Diencephalon (tissue), 1 donor: ENCODE measurements around the gene LHX6. TPM values are rescaled to one million over a fixed set of nuclear protein-coding genes. Genes with fewer than 3 reads are reported as not detected.

Source experiments
- total RNA-seq: library from RNA; depleted of rRNA; stranded (reverse); fragments of >200 nt; gene quantifications from one replicate; pipeline ENCODE4 v1.2.3, GENCODE V29; 2014

The LHX6 gene
- total RNA-seq = 22.1 TPM

DNA sequence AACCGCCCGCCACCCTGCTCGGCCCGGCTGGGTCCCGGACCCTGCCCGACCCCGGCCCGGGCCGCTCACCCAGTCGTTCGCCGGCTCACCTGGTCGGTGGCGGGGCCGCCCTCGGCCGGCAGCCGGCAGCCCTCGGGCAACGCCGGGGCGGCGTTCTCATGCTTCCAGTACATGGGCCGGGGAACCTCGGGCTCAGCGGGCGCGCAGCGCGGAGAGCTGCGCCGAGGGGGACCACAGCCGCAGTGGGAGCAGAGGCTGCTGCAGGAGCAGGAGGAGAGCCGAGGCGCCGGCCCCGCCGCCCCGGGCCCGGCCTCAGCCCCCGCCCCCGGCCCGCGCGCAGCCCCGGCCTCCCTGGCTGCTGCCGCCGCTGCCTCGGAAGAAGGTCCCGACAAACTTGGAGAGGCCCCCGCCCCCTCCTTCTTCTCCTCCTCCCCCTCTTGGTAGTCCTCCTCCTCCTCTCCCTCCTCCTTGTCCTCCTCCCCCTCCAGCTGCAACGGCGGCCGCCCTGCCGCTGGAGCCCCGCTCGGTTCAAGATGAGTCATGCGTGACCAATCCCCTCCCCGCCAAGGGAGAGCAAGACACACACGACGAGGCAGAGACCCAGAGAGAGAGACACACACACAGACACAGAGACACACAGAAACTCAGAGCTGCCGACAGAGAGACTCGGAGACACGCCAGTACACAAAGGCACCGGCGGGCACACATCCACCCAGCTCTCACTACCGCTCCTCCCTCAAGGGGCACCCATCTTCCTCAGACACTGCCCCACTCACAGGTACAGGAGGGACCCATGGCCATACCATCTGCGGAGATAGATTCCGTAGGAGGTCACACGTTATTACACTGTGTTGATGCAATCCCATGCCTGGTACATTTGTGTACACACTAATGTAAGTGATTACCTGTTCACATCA is at the start of gene LHX6:
Gene LHX6, minus strand, starts transcription at position 390 of the 917 bp plus-strand sequence. Its CDS starts 217 bp downstream, at position 173.

GRCh38 chr9:122264360-122265148 is 35.8 kb upstream of the LHX6 start, which contains the start of the genes MRRF and RBM18:
Gene MRRF (plus strand): TSS chr9:122264882. CDS start chr9:122270892, 6,010 bp downstream.
Gene RBM18 (minus strand): TSS chr9:122264840. CDS start chr9:122261492, 3,348 bp downstream.

DNA sequence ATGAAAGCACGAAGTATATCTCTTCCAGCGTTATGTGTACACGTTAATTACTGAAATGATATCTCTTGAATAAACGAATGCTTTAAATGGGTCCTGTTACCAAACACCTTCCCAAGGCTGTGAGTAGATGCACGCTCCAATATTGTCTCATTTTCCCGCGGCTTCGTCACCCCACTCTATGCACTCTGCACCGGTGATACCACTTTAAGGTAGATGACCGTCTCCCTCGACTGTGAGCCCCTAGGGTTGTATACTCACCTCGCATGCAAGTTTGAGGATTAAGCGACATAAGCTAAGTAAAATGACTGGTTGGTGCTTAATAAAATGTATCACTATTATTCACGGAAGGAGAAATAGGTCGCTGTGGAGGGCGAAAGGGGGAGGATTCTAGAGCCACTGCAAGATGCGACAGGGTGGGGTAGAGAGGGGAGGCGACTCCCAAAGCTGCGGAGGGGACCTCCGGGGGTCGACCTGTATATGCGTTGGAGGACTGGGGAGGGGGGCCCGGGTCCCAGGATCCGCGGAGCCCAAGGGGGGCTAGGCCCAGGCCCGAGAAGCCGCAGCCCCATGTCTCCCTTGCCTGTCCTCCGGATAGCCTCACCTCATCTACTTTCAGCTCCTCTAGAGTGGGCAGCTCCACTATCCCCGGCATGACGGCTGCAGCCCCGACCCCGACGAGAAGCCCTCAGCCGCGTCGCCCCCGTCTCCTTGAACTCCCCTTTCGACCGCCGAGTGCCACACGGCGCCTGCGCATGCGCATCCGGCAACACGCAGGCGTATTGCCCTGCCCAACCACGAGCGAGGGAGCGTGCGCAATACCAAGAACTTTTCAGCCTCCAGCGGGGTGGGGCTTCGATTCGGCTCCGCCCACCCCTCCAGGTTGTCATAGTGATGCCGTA is 69.5 kb downstream of the LHX6 start, which contains the start of the genes MORN5 and NDUFA8:
Gene MORN5, plus strand, starts transcription at position 883 of the 899 bp plus-strand sequence. CDS start 65 bp downstream, outside the sequence.
Gene NDUFA8, minus strand, starts transcription at position 754 of the 899 bp plus-strand sequence. Its CDS starts 102 bp downstream, at position 652.

Other genes starting within 250 kb of the LHX6 start
- 42.0 TPM for gene TTLL11, start 135.6 kb downstream of the LHX6 start, total RNA-seq
- 58.4 TPM for gene NDUFA8, start 69.2 kb downstream of the LHX6 start, total RNA-seq
- gene MORN5, start 69.0 kb downstream of the LHX6 start, total RNA-seq = 7.8 TPM
- gene RBM18, start 35.9 kb upstream of the LHX6 start, total RNA-seq = 21.0 TPM
- 25.1 TPM for gene MRRF, start 35.9 kb upstream of the LHX6 start, total RNA-seq
- 1.4 TPM for gene PTGS1, start 142.1 kb upstream of the LHX6 start, total RNA-seq
- not detected for gene OR1J1, start 249.0 kb upstream of the LHX6 start, total RNA-seq